ENCODE results near the gene PRKCZ.

DNA sequence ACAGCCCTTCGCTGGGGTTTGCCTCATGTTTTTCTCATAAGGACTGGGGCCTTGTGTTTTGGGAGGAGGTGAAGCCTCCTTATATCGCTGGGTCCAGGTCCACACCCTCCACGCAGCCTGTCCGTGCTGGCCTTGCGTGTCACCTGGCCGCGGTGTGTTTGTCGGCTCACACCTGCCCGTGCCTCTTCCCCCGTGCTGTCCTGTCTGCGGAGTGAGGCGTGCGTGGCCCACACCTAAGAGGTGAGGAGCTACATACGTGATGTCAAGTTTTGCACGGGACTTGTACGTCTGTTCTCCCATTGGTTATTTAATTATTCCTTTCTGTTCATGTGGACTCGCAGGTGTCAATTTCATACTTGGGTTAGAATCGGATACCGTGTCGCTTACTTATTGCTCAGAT lies 30.7 kb downstream of the PRKCZ start:
- TF ChIP-seq, protein P1, sequence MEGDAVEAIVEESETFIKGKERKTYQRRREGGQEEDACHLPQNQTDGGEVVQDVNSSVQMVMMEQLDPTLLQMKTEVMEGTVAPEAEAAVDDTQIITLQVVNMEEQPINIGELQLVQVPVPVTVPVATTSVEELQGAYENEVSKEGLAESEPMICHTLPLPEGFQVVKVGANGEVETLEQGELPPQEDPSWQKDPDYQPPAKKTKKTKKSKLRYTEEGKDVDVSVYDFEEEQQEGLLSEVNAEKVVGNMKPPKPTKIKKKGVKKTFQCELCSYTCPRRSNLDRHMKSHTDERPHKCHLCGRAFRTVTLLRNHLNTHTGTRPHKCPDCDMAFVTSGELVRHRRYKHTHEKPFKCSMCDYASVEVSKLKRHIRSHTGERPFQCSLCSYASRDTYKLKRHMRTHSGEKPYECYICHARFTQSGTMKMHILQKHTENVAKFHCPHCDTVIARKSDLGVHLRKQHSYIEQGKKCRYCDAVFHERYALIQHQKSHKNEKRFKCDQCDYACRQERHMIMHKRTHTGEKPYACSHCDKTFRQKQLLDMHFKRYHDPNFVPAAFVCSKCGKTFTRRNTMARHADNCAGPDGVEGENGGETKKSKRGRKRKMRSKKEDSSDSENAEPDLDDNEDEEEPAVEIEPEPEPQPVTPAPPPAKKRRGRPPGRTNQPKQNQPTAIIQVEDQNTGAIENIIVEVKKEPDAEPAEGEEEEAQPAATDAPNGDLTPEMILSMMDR (conservative IDR thresholded peaks at IDR 0.05), result no peak
- TF ChIP-seq EZH2 (IDR thresholded peaks at IDR 0.05; ENCODE audit: low read depth), result no peak

Measured in PC-9 (cell line).